ENCODE measurements around the gene INO80D.
A peak's percentile ranks its signal among the peaks of the same experiment; 100 is the strongest.

The INO80D gene

GRCh38 chr2:206068207-206068606, 17.8 kb downstream of the INO80D start:
- no CpG with 5 or more reads among the region's 1 CpG for WGBS (ENCODE audit: extremely low coverage, insufficient coverage, insufficient read length)
- H3K23ac ChIP-seq (ENCODE audit: low read length), result no peak overlapping the region
- H2AK5ac ChIP-seq (ENCODE audit: low read length), result no peak overlapping the region
- H3K14ac ChIP-seq (ENCODE audit: low read length), result no peak overlapping the region
- H3K4me2 ChIP-seq (ENCODE audit: low read length), result no peak overlapping the region
- H3K36me3 ChIP-seq (ENCODE audit: control insufficient read depth in 1 of 2, insufficient read depth in 2 of 2, low read length in 2 of 2), result no peaks in the 10 kb centered on the region
- peak in 1 of 2 donors; percentile 17 for DNase-seq
- no peak overlapping the region for H3K4me3 ChIP-seq (ENCODE audit: low read depth, low read length)
- no peaks in the 10 kb centered on the region for H3K27me3 ChIP-seq (ENCODE audit: insufficient read depth, low read length)
- H4K91ac ChIP-seq (ENCODE audit: low read depth, low read length), result no peak overlapping the region
- peaks cover 0 to 2% of the 10 kb centered on the region in 2 experiments for H3K4me1 ChIP-seq (ENCODE audit: control insufficient read depth in 1 of 2, insufficient read depth in 2 of 2, low read length in 2 of 2)
- no peak overlapping the region for H4K12ac ChIP-seq (ENCODE audit: low read depth, low read length)
- H2AFZ ChIP-seq (ENCODE audit: insufficient read depth, low read length, poor library complexity), result no peak overlapping the region
- H3K18ac ChIP-seq (ENCODE audit: low read length), result no peak overlapping the region
- H3K79me1 ChIP-seq (ENCODE audit: low read length), result no peaks in the 10 kb centered on the region
- no peak overlapping the region for H4K8ac ChIP-seq (ENCODE audit: low read depth, low read length)
- H2BK120ac ChIP-seq (ENCODE audit: insufficient read depth, low read length, poor library complexity), result no peak overlapping the region
- H3K9ac ChIP-seq (ENCODE audit: low read length), result no peak overlapping the region
- no peak overlapping the region for H3K4ac ChIP-seq (ENCODE audit: low read depth, low read length)
- H3K9me3 ChIP-seq (ENCODE audit: insufficient read depth, low read depth, low read length), result no peaks in the 10 kb centered on the region
- no peak overlapping the region for H2BK12ac ChIP-seq (ENCODE audit: low read length)
- no peak overlapping the region for H2BK5ac ChIP-seq (ENCODE audit: low read depth, low read length, poor library complexity)
- no peak overlapping the region for H3K27ac ChIP-seq (ENCODE audit: low read depth, low read length)
- peaks cover 2% of the 10 kb centered on the region for H3K79me2 ChIP-seq (ENCODE audit: control insufficient read depth, insufficient read depth, low read length, poor library complexity)

DNA sequence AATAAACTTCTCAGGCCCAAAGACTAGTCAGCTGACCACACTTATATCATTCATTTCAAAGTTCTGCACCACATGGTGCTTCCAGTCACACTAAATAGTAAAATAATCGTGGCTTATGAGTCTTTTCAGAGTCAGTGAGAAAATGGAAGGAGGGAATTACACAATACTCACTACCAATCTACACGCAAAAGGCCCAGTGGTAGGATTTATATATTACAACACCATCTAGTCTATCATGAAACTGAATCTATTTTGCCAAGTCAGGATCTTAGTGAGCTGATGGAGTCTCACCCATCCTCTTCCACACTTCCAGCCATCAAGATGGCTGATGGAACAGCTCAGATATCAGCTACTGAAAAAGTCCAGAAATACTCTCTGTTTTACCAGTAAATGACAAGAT, 21.9 kb downstream of the INO80D start:
- H3K4me3 ChIP-seq (ENCODE audit: low read depth, low read length), result no peak overlapping the region
- H3K23ac ChIP-seq (ENCODE audit: low read length), result no peak overlapping the region
- H3K79me2 ChIP-seq (ENCODE audit: control insufficient read depth, insufficient read depth, low read length, poor library complexity), result peaks cover 2% of the 10 kb centered on the region
- H4K91ac ChIP-seq (ENCODE audit: low read depth, low read length), result no peak overlapping the region
- no peak overlapping the region for H2AK5ac ChIP-seq (ENCODE audit: low read length)
- H2BK12ac ChIP-seq (ENCODE audit: low read length), result no peak overlapping the region
- no peak overlapping the region for H2AFZ ChIP-seq (ENCODE audit: insufficient read depth, low read length, poor library complexity)
- no peak overlapping the region for H3K4ac ChIP-seq (ENCODE audit: low read depth, low read length)
- no peaks in the 10 kb centered on the region for H3K4me1 ChIP-seq (ENCODE audit: control insufficient read depth in 1 of 2, insufficient read depth in 2 of 2, low read length in 2 of 2)
- no peak overlapping the region for H3K9ac ChIP-seq (ENCODE audit: low read length)
- no peak overlapping the region for H3K18ac ChIP-seq (ENCODE audit: low read length)
- no peak overlapping the region for H2BK120ac ChIP-seq (ENCODE audit: insufficient read depth, low read length, poor library complexity)
- H2BK5ac ChIP-seq (ENCODE audit: low read depth, low read length, poor library complexity), result no peak overlapping the region
- no peaks in the 10 kb centered on the region for H3K79me1 ChIP-seq (ENCODE audit: low read length)
- H4K12ac ChIP-seq (ENCODE audit: low read depth, low read length), result no peak overlapping the region
- no peak overlapping the region for H3K4me2 ChIP-seq (ENCODE audit: low read length)
- no peak overlapping the region for H3K14ac ChIP-seq (ENCODE audit: low read length)
- H3K27ac ChIP-seq (ENCODE audit: low read depth, low read length), result no peak overlapping the region
- H3K27me3 ChIP-seq (ENCODE audit: insufficient read depth, low read length), result no peaks in the 10 kb centered on the region
- H3K9me3 ChIP-seq (ENCODE audit: insufficient read depth, low read depth, low read length), result no peaks in the 10 kb centered on the region
- no CpG with 5 or more reads among the region's 2 CpGs for WGBS (ENCODE audit: extremely low coverage, insufficient coverage, insufficient read length)
- H4K8ac ChIP-seq (ENCODE audit: low read depth, low read length), result no peak overlapping the region
- peaks cover 2% of the 10 kb centered on the region in 2 experiments for H3K36me3 ChIP-seq (ENCODE audit: control insufficient read depth in 1 of 2, insufficient read depth in 2 of 2, low read length in 2 of 2)
- peak in 1 of 2 donors; percentile 17 for DNase-seq

DNA sequence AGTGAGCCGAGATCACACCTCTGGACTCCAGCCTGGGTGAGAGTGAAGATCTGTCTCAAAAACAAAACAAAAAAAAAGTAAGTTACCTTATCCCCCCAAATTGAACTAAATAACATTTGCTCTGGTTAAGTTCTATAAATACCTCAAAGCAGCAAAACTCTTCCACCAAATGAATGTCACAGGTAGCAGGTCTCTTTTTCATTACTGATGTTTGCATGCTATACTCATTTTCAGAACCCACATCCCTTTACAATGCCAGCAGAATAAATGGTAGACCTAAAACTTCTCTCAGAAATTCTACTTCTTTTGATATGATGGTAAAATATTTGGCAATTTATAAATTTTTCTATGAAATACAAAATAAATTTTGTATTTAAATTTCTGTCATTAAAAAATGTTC, 22.3 kb downstream of the INO80D start:
- no peaks in the 10 kb centered on the region for H3K4me1 ChIP-seq (ENCODE audit: control insufficient read depth in 1 of 2, insufficient read depth in 2 of 2, low read length in 2 of 2)
- H3K18ac ChIP-seq (ENCODE audit: low read length), result no peak overlapping the region
- no peak overlapping the region for H2BK120ac ChIP-seq (ENCODE audit: insufficient read depth, low read length, poor library complexity)
- peaks cover 2% of the 10 kb centered on the region for H3K79me2 ChIP-seq (ENCODE audit: control insufficient read depth, insufficient read depth, low read length, poor library complexity)
- no peak overlapping the region for H2AK5ac ChIP-seq (ENCODE audit: low read length)
- no peak for DNase-seq
- no peak overlapping the region for H2AFZ ChIP-seq (ENCODE audit: insufficient read depth, low read length, poor library complexity)
- no peak overlapping the region for H4K91ac ChIP-seq (ENCODE audit: low read depth, low read length)
- H3K9me3 ChIP-seq (ENCODE audit: insufficient read depth, low read depth, low read length), result no peaks in the 10 kb centered on the region
- no peak overlapping the region for H3K23ac ChIP-seq (ENCODE audit: low read length)
- no peak overlapping the region for H2BK5ac ChIP-seq (ENCODE audit: low read depth, low read length, poor library complexity)
- H2BK12ac ChIP-seq (ENCODE audit: low read length), result no peak overlapping the region
- H3K79me1 ChIP-seq (ENCODE audit: low read length), result no peaks in the 10 kb centered on the region
- H3K4me3 ChIP-seq (ENCODE audit: low read depth, low read length), result no peak overlapping the region
- no peak overlapping the region for H4K12ac ChIP-seq (ENCODE audit: low read depth, low read length)
- H4K8ac ChIP-seq (ENCODE audit: low read depth, low read length), result no peak overlapping the region
- no peaks in the 10 kb centered on the region for H3K27me3 ChIP-seq (ENCODE audit: insufficient read depth, low read length)
- peaks cover 2% of the 10 kb centered on the region in 2 experiments for H3K36me3 ChIP-seq (ENCODE audit: control insufficient read depth in 1 of 2, insufficient read depth in 2 of 2, low read length in 2 of 2)
- H3K4ac ChIP-seq (ENCODE audit: low read depth, low read length), result no peak overlapping the region
- H3K9ac ChIP-seq (ENCODE audit: low read length), result no peak overlapping the region
- no peak overlapping the region for H3K27ac ChIP-seq (ENCODE audit: low read depth, low read length)
- no peak overlapping the region for H3K14ac ChIP-seq (ENCODE audit: low read length)
- no CpG with 5 or more reads among the region's 1 CpG for WGBS (ENCODE audit: extremely low coverage, insufficient coverage, insufficient read length)
- no peak overlapping the region for H3K4me2 ChIP-seq (ENCODE audit: low read length)

DNA sequence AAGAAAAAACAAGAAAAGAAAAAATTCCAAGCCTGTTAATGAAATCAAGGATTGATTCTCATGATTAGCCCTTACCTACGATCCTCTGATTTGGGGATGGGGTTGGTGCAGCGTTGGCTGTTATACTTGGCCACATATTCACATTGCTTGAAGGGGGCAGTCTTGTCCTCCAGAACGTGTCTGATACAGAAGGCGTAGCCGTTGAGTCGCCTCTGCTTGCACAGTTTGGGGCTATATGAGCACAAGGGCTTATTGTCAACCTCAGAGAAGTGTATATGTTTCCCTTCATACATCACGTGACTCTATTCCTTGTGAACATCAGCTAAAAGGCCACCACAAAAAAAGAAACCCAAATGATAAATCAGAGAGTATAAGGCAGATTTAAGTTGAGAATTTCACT, 23.2 kb downstream of the INO80D start:
- no peak overlapping the region for H2AK5ac ChIP-seq (ENCODE audit: low read length)

More for the DNA sequence above, 23.2 kb downstream of the INO80D start:
- Histone ChIP-seq H3K9ac (ENCODE audit: low read length) (no peak overlapping the region), H2AFZ (ENCODE audit: insufficient read depth, low read length, poor library complexity) (no peak overlapping the region), H2BK120ac (ENCODE audit: insufficient read depth, low read length, poor library complexity) (no peak overlapping the region), H3K79me2 (ENCODE audit: control insufficient read depth, insufficient read depth, low read length, poor library complexity) (peaks cover 2% of the 10 kb centered on the region), H3K4me2 (ENCODE audit: low read length) (no peak overlapping the region), H4K12ac (ENCODE audit: low read depth, low read length) (no peak overlapping the region), H3K4ac (ENCODE audit: low read depth, low read length) (no peak overlapping the region), H3K27ac (ENCODE audit: low read depth, low read length) (no peak overlapping the region), H3K79me1 (ENCODE audit: low read length) (no peaks in the 10 kb centered on the region), H3K14ac (ENCODE audit: low read length) (no peak overlapping the region), H3K9me3 (ENCODE audit: insufficient read depth, low read depth, low read length) (no peaks in the 10 kb centered on the region), H2BK5ac (ENCODE audit: low read depth, low read length, poor library complexity) (no peak overlapping the region), H3K4me3 (ENCODE audit: low read depth, low read length) (no peak overlapping the region), H4K91ac (ENCODE audit: low read depth, low read length) (no peak overlapping the region), H2BK12ac (ENCODE audit: low read length) (no peak overlapping the region), H3K23ac (ENCODE audit: low read length) (no peak overlapping the region), H3K27me3 (ENCODE audit: insufficient read depth, low read length) (no peaks in the 10 kb centered on the region), H3K36me3 (ENCODE audit: control insufficient read depth in 1 of 2, insufficient read depth in 2 of 2, low read length in 2 of 2) (peaks cover 2 to 3% of the 10 kb centered on the region in 2 experiments), H3K4me1 (ENCODE audit: control insufficient read depth in 1 of 2, insufficient read depth in 2 of 2, low read length in 2 of 2) (no peaks in the 10 kb centered on the region), H4K8ac (ENCODE audit: low read depth, low read length) (no peak overlapping the region), H3K18ac (ENCODE audit: low read length) (no peak overlapping the region)
- no peak for DNase-seq
- WGBS (ENCODE audit: extremely low coverage, insufficient coverage, insufficient read length), result no CpG with 5 or more reads among the region's 7 CpGs
